Coronary artery (tissue), 2 donors: ENCODE results near the gene SYPL1.

Experiments
- DNase-seq: peaks from one replicate; pipeline ENCODE4 v3.0.0-alpha.2; 2017; ENCODE audit warnings: low spot score
- H3K27ac ChIP-seq, 2 donors: fragments of 200-600 bp; sonication (generic); one replicate each; pipeline ENCODE4 v1.5.1; 2016 to 2019
- H3K4me3 ChIP-seq: fragments of 200-600 bp; sonication (generic); 2 replicates; pipeline ENCODE4 v1.5.1; 2016; ENCODE audit warnings: mild to moderate bottlenecking, moderate library complexity
- TF ChIP-seq, protein P1 (sequence below): fragments of 200-600 bp; sonication (generic); IDR thresholded peaks from one replicate; pipeline ENCODE4 v1.5.1; 2019; ENCODE audit warnings: antibody characterized with exemption

The SYPL1 gene

DNA sequence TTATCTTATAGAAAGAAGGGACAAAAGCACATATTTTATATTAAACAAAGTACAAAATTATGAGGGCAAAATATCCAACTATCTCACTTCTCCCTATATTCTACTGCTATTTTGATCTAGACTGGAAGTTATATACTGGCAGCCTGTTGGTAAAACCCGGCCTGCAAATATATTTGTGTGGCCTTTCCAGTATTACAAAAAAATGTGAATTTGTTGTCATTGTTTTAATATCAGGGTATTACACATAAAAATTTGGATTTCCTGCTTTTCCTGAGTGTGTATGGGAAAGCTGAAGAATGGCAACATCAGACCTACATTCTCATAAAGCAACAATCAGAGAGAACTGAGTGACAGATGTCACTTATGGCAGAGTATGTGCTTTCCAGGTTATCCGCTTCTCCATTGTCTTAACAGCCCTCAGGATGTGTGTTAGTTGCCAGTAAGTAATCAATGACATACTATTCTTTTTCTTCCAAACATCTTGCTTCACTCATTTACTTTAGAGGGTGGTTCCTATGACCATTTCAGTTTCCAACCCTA is 7.3 kb downstream of the SYPL1 start:
- no peak for DNase-seq
- Histone ChIP-seq H3K4me3 (no peak overlapping the region), H3K27ac (no peak overlapping the region)
- TF ChIP-seq, protein P1, sequence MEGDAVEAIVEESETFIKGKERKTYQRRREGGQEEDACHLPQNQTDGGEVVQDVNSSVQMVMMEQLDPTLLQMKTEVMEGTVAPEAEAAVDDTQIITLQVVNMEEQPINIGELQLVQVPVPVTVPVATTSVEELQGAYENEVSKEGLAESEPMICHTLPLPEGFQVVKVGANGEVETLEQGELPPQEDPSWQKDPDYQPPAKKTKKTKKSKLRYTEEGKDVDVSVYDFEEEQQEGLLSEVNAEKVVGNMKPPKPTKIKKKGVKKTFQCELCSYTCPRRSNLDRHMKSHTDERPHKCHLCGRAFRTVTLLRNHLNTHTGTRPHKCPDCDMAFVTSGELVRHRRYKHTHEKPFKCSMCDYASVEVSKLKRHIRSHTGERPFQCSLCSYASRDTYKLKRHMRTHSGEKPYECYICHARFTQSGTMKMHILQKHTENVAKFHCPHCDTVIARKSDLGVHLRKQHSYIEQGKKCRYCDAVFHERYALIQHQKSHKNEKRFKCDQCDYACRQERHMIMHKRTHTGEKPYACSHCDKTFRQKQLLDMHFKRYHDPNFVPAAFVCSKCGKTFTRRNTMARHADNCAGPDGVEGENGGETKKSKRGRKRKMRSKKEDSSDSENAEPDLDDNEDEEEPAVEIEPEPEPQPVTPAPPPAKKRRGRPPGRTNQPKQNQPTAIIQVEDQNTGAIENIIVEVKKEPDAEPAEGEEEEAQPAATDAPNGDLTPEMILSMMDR, result no peak

DNA sequence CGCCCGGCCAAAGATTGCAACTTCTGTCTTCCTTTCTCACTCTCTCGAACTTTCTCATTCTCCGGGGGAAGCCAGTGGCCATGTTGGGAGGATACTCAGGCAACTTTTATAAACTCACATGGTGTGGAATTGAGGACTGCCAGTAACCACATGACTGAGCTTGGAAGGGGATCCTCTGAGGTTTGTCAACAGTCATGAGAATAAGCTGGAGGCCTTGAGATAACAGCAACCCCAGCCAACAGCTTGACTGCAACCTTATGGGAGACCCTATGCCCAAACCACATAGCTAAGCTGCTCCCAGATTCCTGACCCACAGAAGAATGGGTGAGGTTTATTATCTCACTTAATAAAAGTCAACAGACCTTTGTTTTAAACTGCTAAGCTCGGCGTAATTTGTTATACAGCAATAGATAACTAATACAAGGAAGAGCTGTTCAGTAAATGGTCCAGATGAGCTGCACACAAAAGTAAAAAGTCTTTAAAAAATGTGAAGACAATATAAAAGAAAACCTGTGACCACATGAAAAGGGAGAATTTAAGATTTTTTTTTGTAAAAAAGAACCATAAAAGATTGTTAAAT is 9.6 kb downstream of the SYPL1 start:
- Histone ChIP-seq H3K27ac (no peak overlapping the region), H3K4me3 (no peak overlapping the region)
- no peak for DNase-seq
- TF ChIP-seq, protein P1, result no peak

DNA sequence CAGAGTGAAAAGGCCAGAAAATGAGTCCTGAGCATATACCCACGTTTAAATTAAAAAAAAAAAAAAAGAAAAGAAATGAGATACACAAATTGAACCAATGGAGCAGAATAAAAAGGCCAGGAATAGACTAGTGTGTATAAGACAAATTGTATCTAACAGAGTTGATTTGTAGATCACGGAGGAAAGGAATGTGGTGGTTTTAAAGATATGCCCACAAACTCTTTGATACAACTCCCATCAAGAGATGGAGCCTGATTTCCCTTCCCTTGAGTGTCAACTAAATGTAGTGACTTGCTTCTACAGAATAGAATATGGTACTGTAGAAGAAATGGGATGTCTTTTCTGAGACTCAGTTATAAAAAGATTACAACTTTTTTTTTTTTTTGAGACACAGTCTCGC is 10.4 kb downstream of the SYPL1 start:
- Histone ChIP-seq H3K4me3 (no peak overlapping the region), H3K27ac (no peak overlapping the region)
- DNase-seq, result no peak
- TF ChIP-seq, protein P1, result no peak

DNA sequence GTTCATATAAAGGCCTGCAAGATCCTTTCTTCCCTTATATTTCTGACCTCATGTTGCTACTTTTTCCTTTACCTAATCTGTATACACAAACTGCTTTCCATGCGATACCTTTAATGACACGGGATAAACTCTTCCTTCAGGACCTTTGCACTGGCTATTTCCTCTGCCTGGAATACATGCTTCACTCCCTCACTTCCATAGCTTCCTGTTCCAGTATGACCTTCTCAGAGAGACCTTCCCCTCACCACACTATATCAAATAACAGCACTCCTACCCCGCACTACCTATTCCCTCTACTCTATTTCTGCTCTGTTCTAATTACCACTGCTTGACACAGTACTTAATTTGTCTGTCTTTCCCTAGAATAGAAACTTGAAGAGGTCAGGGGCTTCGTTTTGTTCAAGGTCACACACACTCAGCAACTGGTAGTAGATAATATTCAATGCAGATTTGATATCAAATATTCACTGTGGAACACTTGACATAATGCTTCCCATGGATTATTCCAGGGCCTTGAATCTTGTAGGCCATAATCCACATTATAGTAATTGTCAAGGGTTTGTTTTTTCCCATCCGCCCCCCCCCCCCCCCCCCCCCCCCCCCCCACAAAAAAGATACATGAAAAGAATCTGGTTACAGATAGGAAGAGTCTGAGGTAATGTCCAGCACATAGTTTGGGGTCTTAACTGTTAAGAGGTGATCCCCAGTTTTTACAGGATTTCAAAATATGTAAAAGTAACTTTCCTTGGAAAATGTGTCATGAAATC is 11.1 kb downstream of the SYPL1 start:
- TF ChIP-seq, protein P1, result no peak
- Histone ChIP-seq H3K27ac (no peak overlapping the region), H3K4me3 (no peak overlapping the region)
- DNase-seq, result no peak

DNA sequence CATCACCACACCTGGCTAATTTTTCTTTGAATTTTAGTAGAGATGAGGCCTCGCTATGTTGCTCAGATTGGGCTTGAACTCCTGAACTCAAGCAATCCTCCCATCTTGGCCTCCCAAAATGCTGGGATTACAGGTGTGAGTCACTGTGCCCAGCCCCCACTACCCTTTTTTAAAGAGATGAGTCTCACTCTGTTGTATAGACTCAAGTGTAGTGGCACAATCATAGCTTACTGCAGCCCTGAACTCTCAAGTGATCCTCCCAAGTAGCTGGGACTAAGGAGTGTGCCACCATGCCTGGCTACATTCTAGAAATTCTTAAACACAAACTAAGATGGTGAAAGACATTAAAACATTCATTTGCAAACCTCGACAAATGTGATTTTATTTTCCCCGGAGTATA is 12.6 kb downstream of the SYPL1 start:
- no peak overlapping the region for H3K4me3 ChIP-seq
- H3K27ac ChIP-seq, result no peak overlapping the region
- TF ChIP-seq, protein P1, result no peak
- no peak for DNase-seq

DNA sequence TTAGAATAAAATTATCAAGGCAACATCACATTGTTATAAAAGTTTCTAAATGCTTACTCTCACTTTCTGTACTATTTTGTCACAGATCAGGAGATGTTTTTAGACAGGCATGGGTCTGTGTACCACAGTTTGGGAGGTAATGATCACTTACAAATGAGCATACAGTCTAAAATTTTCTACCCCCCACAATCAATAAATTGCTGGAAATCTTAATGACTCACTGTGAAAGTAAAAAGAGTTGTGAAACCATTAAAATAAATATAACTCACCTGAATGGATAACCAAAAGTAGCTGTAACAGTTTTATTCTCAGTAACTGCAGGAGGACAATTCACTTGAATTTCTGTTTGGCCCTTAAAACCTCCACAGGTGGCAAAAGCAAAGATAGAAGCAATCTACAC is 13.2 kb downstream of the SYPL1 start:
- DNase-seq, result no peak
- H3K27ac ChIP-seq, result no peak overlapping the region
- H3K4me3 ChIP-seq, result no peak overlapping the region
- TF ChIP-seq, protein P1, result no peak

DNA sequence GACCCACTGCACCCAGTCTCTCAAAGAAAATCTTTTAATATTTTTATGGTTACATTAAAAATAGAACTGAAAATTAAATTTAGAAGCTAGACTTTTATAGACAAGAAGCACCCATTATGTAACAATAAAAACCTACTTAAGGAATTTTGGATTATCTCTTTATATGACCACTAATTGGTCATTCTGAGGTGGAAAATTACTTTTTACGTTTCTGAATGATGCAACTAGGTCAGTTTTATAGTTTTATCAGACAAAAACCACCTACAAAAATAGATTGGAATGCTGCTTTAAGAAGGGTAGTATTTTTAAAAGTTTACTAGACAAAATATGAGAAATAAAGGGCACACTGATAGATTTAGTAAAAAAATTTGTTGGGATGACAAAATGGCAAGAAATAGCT is 16.5 kb downstream of the SYPL1 start:
- no peak overlapping the region for H3K4me3 ChIP-seq
- H3K27ac ChIP-seq, result no peak overlapping the region
- no peak for DNase-seq
- TF ChIP-seq, protein P1, result no peak
